ENCODE results near the gene RNASE4.
"Not testable (repeated sequence)": the region's sequence is repeated elsewhere in the genome, so short reads cannot be mapped to it uniquely, and the experiment has no call there.

Gene RNASE4

GRCh38 chr14:20698018-20698329 lies 13.6 kb downstream of the RNASE4 start:
- no peak for DNase-seq (ENCODE audit: low spot score)

GRCh38 chr14:20698934-20699333 lies 14.6 kb downstream of the RNASE4 start:
- no peak for DNase-seq (ENCODE audit: low spot score)

- no peak for DNase-seq (ENCODE audit: low spot score)
Observed at GRCh38 chr14:20699931-20700330, 15.6 kb downstream of the RNASE4 start.

- DNase-seq (ENCODE audit: low spot score), result not testable (repeated sequence)
Observed at GRCh38 chr14:20700965-20701364, 16.6 kb downstream of the RNASE4 start.

- DNase-seq (ENCODE audit: low spot score), result no peak
Observed at GRCh38 chr14:20706657-20707355, 22.4 kb downstream of the RNASE4 start.

GRCh38 chr14:20707622-20708021 lies 23.3 kb downstream of the RNASE4 start:
- DNase-seq (ENCODE audit: low spot score), result no peak

- no peak for DNase-seq (ENCODE audit: low spot score)
Observed at GRCh38 chr14:20711261-20711660, 26.9 kb downstream of the RNASE4 start.

GRCh38 chr14:20711685-20712084 lies 27.3 kb downstream of the RNASE4 start:
- no peak for DNase-seq (ENCODE audit: low spot score)

- no peak for DNase-seq (ENCODE audit: low spot score)
Observed at GRCh38 chr14:20712904-20713303, 28.5 kb downstream of the RNASE4 start.

GRCh38 chr14:20714593-20715250 lies 30.4 kb downstream of the RNASE4 start:
- DNase-seq (ENCODE audit: low spot score), result no peak

- no peak for DNase-seq (ENCODE audit: low spot score)
Observed at GRCh38 chr14:20719777-20720176, 35.4 kb downstream of the RNASE4 start.

- DNase-seq (ENCODE audit: low spot score), result no peak
Observed at GRCh38 chr14:20720741-20721140, 36.4 kb downstream of the RNASE4 start.

GRCh38 chr14:20722016-20722415 lies 37.7 kb downstream of the RNASE4 start:
- DNase-seq (ENCODE audit: low spot score), result no peak

GRCh38 chr14:20723488-20723887 lies 39.1 kb downstream of the RNASE4 start:
- no peak for DNase-seq (ENCODE audit: low spot score)

- not testable (repeated sequence) for DNase-seq (ENCODE audit: low spot score)
Observed at GRCh38 chr14:20726121-20726520, 41.8 kb downstream of the RNASE4 start.

- no peak for DNase-seq (ENCODE audit: low spot score)
Observed at GRCh38 chr14:20726531-20726930, 42.2 kb downstream of the RNASE4 start.

- no peak for DNase-seq (ENCODE audit: low spot score)
Observed at GRCh38 chr14:20730891-20731290, 46.5 kb downstream of the RNASE4 start.

GRCh38 chr14:20732477-20732876 lies 48.1 kb downstream of the RNASE4 start:
- no peak for DNase-seq (ENCODE audit: low spot score)

GRCh38 chr14:20732979-20733635 lies 48.7 kb downstream of the RNASE4 start:
- no peak for DNase-seq (ENCODE audit: low spot score)

GRCh38 chr14:20733684-20734429 lies 49.5 kb downstream of the RNASE4 start:
- no peak for DNase-seq (ENCODE audit: low spot score)

GRCh38 chr14:20734430-20734806 lies 50.1 kb downstream of the RNASE4 start:
- no peak for DNase-seq (ENCODE audit: low spot score)

- DNase-seq (ENCODE audit: low spot score), result not testable (repeated sequence)
Observed at GRCh38 chr14:20738292-20738691, 53.9 kb downstream of the RNASE4 start.
